NT2/D1 (cell line): ENCODE data around the gene MT1X.
"Not testable (repeated sequence)": the region's sequence is repeated elsewhere in the genome, so short reads cannot be mapped to it uniquely, and the experiment has no call there.

ENCODE experiments used
- DNase-seq: peaks from one replicate; pipeline ENCODE4 v3.0.0-alpha.2; 2011; ENCODE audit warnings: low read depth, low spot score
- H3K27me3 ChIP-seq: 2 replicates; pipeline ENCODE4 v1.6.0; 2011; ENCODE audit warnings: mild to moderate bottlenecking; ENCODE audit not compliant: insufficient read length, insufficient read depth
- H3K36me3 ChIP-seq: 2 replicates; pipeline ENCODE4 v1.6.1; 2011; ENCODE audit warnings: mild to moderate bottlenecking, low read length, mixed read lengths; ENCODE audit not compliant: insufficient read depth, insufficient read length
- H3K4me1 ChIP-seq: 2 replicates; pipeline ENCODE4 v1.5.1; 2011; ENCODE audit not compliant: insufficient read depth, insufficient read length
- H3K4me3 ChIP-seq: 2 replicates; pipeline ENCODE4 v1.5.1; 2011; ENCODE audit warnings: low read depth; ENCODE audit not compliant: insufficient read length
- H3K9ac ChIP-seq: 2 replicates; pipeline ENCODE4 v1.6.0; 2011; ENCODE audit warnings: low read depth; ENCODE audit not compliant: insufficient read length
- H3K9me3 ChIP-seq: 2 replicates; pipeline ENCODE4 v1.5.1; 2011; ENCODE audit warnings: mild to moderate bottlenecking, low read length; ENCODE audit not compliant: insufficient read depth
- SUZ12 ChIP-seq: IDR thresholded peaks from 2 replicates; pipeline ENCODE4 v1.6.1; 2011; ENCODE audit not compliant: insufficient read length, insufficient read depth; ENCODE audit errors: extremely low read depth
- YY1 ChIP-seq: IDR thresholded peaks from 2 replicates; pipeline ENCODE4 v1.6.1; 2011; ENCODE audit not compliant: insufficient read length, insufficient read depth
- ZNF274 ChIP-seq: IDR thresholded peaks from 2 replicates; pipeline ENCODE4 v1.6.1; 2011; ENCODE audit warnings: mild to moderate bottlenecking, low read depth, low read length

MT1X gene

GRCh38 chr16:56667581-56668571 is 14.4 kb upstream of the MT1X start, which contains the start of gene MT1G:
Gene MT1G, minus strand, starts transcription at chr16:56668065. Its CDS starts 72 bp downstream, at chr16:56667993.
- no peak for TF ChIP-seq ZNF274
- no peak within 1 kb of the TSS for H3K4me3 ChIP-seq
- no peaks in the 10 kb centered on the region for H3K4me1 ChIP-seq
- H3K36me3 ChIP-seq = no peaks in the 10 kb centered on the region
- no peak for DNase-seq
- no peaks in the 10 kb centered on the region for H3K9me3 ChIP-seq
- no peak within 1 kb of the TSS for H3K9ac ChIP-seq
- H3K27me3 ChIP-seq = peaks cover 7% of the 10 kb centered on the region

DNA sequence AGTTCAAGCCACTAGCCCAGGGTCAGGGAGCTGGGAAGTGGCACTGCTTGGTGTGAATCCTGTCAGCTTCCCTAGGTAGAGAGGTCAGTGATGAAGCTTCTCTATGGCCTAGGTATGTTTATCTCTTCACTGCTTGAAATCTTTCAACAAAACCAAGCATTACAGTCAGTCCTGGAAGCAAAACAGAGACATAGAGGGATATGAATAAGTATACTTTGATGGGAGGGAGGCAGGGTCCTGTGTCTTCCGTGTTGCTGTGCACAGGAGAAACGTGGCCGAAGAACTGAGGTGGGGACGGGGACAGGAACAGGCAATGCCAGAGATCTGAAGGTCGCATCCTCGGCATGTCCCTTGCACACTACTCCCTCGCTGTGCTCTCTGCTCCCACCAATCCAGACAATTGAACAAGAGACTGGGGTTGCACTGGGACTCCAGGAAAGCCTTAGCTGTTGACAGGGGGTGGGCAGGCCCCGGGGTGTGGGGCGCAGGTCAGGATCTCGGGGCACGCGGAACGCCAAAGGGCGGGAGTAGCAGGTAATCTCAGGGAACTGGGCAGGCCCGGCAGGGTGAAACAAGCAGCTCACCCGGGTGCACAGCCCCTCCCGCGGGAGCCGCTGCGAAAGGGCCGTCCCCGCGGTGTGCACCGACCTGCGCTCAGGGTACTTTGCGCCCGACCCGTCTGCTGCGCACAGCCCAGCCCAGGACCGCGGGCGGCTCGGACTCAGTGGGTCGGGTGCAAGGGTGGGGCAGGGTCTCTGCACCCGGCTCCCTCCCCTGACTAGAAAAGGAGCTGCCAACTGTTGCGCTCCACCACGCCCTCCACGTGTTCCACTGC is 13.0 kb upstream of the MT1X start, which contains the start of gene MT1H:
Gene MT1H (plus strand): TSS at position 810 of the 835 bp plus-strand sequence. CDS start 71 bp downstream, outside the sequence.
- Histone ChIP-seq H3K4me1 (no peaks in the 10 kb centered on the region), H3K36me3 (no peaks in the 10 kb centered on the region), H3K9ac (no peak within 1 kb of the TSS), H3K9me3 (no peaks in the 10 kb centered on the region), H3K4me3 (no peak within 1 kb of the TSS), H3K27me3 (peaks cover 7% of the 10 kb centered on the region)
- DNase-seq = no peak
- TF ChIP-seq ZNF274 (no peak), YY1 (no peak), SUZ12 (no peak)

GRCh38 chr16:56669840-56670619 is 12.2 kb upstream of the MT1X start:
- no peaks in the 10 kb centered on the region for H3K4me1 ChIP-seq
- peaks cover 7% of the 10 kb centered on the region for H3K27me3 ChIP-seq
- no peaks in the 10 kb centered on the region for H3K36me3 ChIP-seq
- H3K9ac ChIP-seq = no peak overlapping the region
- no peak overlapping the region for H3K4me3 ChIP-seq
- no peak for DNase-seq
- no peaks in the 10 kb centered on the region for H3K9me3 ChIP-seq
- no peak for TF ChIP-seq SUZ12
- TF ChIP-seq YY1 = no peak
- TF ChIP-seq ZNF274 = no peak

DNA sequence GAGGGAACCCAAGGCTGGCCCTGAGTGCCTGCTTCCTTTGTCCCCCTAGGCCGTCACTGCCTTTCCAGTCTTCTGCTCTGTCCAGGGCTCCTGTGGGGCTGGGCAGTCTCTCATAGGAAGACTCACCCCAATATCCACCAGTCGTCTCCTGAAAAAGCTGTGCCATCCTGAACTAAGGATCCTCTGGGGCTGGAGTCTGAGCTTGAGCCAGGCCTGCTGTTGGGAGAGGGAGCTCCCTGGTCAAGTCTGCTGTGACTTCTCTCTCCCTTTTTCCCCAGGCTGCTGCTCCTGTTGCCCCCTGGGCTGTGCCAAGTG is 11.7 kb upstream of the MT1X start:
- no peaks in the 10 kb centered on the region for H3K4me1 ChIP-seq
- TF ChIP-seq ZNF274 = no peak
- no peak for TF ChIP-seq YY1
- no peak for TF ChIP-seq SUZ12
- peaks cover 7% of the 10 kb centered on the region for H3K27me3 ChIP-seq
- H3K9me3 ChIP-seq = no peaks in the 10 kb centered on the region
- no peak overlapping the region for H3K9ac ChIP-seq
- no peaks in the 10 kb centered on the region for H3K36me3 ChIP-seq
- DNase-seq = no peak
- no peak overlapping the region for H3K4me3 ChIP-seq

GRCh38 chr16:56671691-56672090 is 10.6 kb upstream of the MT1X start:
- not testable (repeated sequence) for H3K36me3 ChIP-seq, H3K4me1 ChIP-seq, H3K9ac ChIP-seq, H3K27me3 ChIP-seq, H3K4me3 ChIP-seq, DNase-seq, H3K9me3 ChIP-seq

DNA sequence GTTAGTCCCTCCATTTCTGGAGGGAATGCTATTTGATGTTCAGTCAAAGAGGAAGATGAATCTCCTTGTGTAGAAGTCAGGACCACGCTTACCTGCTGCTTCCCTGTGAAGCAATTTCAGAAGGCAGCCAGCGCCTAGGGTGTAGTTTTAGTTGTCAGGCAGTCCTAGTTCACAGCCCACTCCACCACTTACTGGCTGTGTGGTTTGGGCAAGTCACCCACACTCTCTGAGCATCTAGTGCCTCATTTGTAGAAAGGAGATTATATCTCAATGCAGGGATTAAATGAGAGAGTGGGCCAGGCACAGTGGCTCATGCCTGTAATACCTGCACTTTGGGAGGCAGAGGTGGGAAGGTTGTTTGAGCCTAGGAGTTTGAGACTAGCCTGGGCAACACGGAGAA is 10.1 kb upstream of the MT1X start:
- not testable (repeated sequence) for H3K36me3 ChIP-seq, H3K4me1 ChIP-seq, H3K27me3 ChIP-seq, H3K9ac ChIP-seq, H3K4me3 ChIP-seq, DNase-seq, H3K9me3 ChIP-seq
